K562 (cell line): ENCODE measurements around the gene RALGAPB. TPM values are rescaled to one million over a fixed set of nuclear protein-coding genes. Genes with fewer than 3 reads are reported as not detected.

Source experiments
- ATAC-seq: fragments of 200-7000 bp; cut with Tn5 transposase; 3 replicates; pipeline ENCODE4 v1.9.1; 2020; ENCODE audit warnings: moderate library complexity
- BruUV-seq: library from RNA; stranded (reverse); fragments of 400-500 nt; replicated peaks from 2 replicates; lab custom pipeline; 2021; lab: Mats Ljungman, UMichigan
- CTCF ChIA-PET: fragments of 300-600 bp; formaldehyde crosslinking; extraction: SDS; loops from one replicate; lab custom pipeline; 2021; ENCODE audit warnings: low intra/inter-chr PET ratio; lab: Yijun Ruan, JAX
- POLR2A ChIA-PET: fragments of 300-600, 350-650 bp; sonication (Branson Sonifier 250); formaldehyde crosslinking; extraction: SDS; loops from one replicate; lab custom pipeline; 2021; ENCODE audit warnings: antibody characterized with exemption, inconsistent platforms; lab: Yijun Ruan, JAX
- DNase-seq, 4 experiments: peaks; one replicate each; pipeline versions ENCODE4 v3.0.0 to v3.0.0-alpha.2; 2011 to 2018; ENCODE audit warnings: low spot score in 3 of 4, mixed read lengths in 3 of 4; ENCODE audit errors: extremely low read depth in 1 of 4
- FAIRE-seq: peaks from 2 replicates; lab custom pipeline; 2011; peaks lifted over from hg19 to GRCh38; lab: Jason Lieb, UNC
- H2AFZ ChIP-seq: 2 replicates; pipeline ENCODE4 v1.6.0; 2011; ENCODE audit warnings: low read depth, low read length, control low read depth, inconsistent platforms
- H3K27ac ChIP-seq: fragments of 200-600 bp; 3 replicates; pipeline ENCODE4 v1.8.0; 2011; ENCODE audit warnings: low read depth, mild to moderate bottlenecking, control low read depth, inconsistent platforms, low read length, moderate library complexity, mixed read lengths; ENCODE audit errors: extremely low read depth
- H3K27me3 ChIP-seq, 2 experiments: fragments of 300-600 bp in 1 of 2; 2 replicates in 1 of 2; 3 replicates in 1 of 2; pipeline versions ENCODE4 v1.6.0 to v1.8.0; 2011; ENCODE audit warnings: inconsistent platforms in 2 of 2, low read length in 2 of 2, mild to moderate bottlenecking in 1 of 2, mixed read lengths in 1 of 2, moderate library complexity in 1 of 2; ENCODE audit not compliant: control insufficient read depth in 2 of 2, insufficient read depth in 2 of 2
- H3K36me3 ChIP-seq: fragments of 300-600 bp; 3 replicates; pipeline ENCODE4 v1.8.0; 2011; ENCODE audit warnings: mild to moderate bottlenecking, low read length, inconsistent platforms; ENCODE audit not compliant: control insufficient read depth, insufficient read depth
- H3K4me1 ChIP-seq, 2 experiments: fragments of 200-600 bp in 1 of 2; replicated peaks in 1 of 2; 2 replicates in 1 of 2; 3 replicates in 1 of 2; pipeline versions ENCODE4 v1.5.1 to v1.8.0; 2011; ENCODE audit warnings: inconsistent platforms in 2 of 2, low read length in 2 of 2, mild to moderate bottlenecking in 1 of 2, mixed read lengths in 1 of 2, moderate library complexity in 1 of 2; ENCODE audit not compliant: control insufficient read depth in 2 of 2, insufficient read depth in 2 of 2
- H3K4me2 ChIP-seq: 2 replicates; pipeline ENCODE4 v1.6.1; 2011; ENCODE audit warnings: low read length, control low read depth, inconsistent platforms, mixed read lengths; ENCODE audit not compliant: insufficient read depth
- H3K4me3 ChIP-seq: fragments of 200-600 bp; sonication (generic), shearing (Covaris generic); 2 replicates; pipeline ENCODE4 v1.5.1; 2016; ENCODE audit warnings: control low read depth, inconsistent platforms
- H3K79me2 ChIP-seq: fragments of 200-600 bp; 3 replicates; pipeline ENCODE4 v1.8.0; 2011; ENCODE audit warnings: low read length, inconsistent platforms; ENCODE audit not compliant: control insufficient read depth, insufficient read depth
- H3K9ac ChIP-seq, 2 experiments: 2 replicates each; pipeline versions ENCODE4 v1.6.0 to v1.6.1; 2011; ENCODE audit warnings: low read depth in 2 of 2, low read length in 2 of 2, control low read depth in 1 of 2, inconsistent platforms in 1 of 2, mild to moderate bottlenecking in 1 of 2, mixed read lengths in 1 of 2; ENCODE audit not compliant: insufficient read depth in 1 of 2
- H3K9me1 ChIP-seq: one replicate; pipeline ENCODE4 v1.6.0; 2011; ENCODE audit warnings: inconsistent platforms, mild to moderate bottlenecking, low read length, moderate library complexity; ENCODE audit not compliant: control insufficient read depth, insufficient read depth
- H3K9me3 ChIP-seq: replicated peaks from 2 replicates; pipeline ENCODE4 v1.5.1; 2011; ENCODE audit warnings: low read depth, low read length, inconsistent platforms; ENCODE audit not compliant: control insufficient read depth, insufficient read depth
- H4K20me1 ChIP-seq: replicated peaks from 2 replicates; pipeline ENCODE4 v1.6.1; 2011; ENCODE audit warnings: low read length, inconsistent platforms, mixed read lengths; ENCODE audit not compliant: control insufficient read depth, insufficient read depth
- BCLAF1 ChIP-seq, 2 experiments: fragments of 450-650 bp in 1 of 2; IDR thresholded peaks; 2 replicates each; pipeline ENCODE4 v1.6.1; 2011 to 2017; ENCODE audit warnings: low read depth in 2 of 2, antibody characterized with exemption in 1 of 2, borderline replicate concordance in 1 of 2, low read length in 1 of 2, mild to moderate bottlenecking in 1 of 2, mixed read lengths in 1 of 2; ENCODE audit not compliant: control insufficient read depth in 1 of 2
- CEBPB ChIP-seq: fragments of 450-650 bp; IDR thresholded peaks from 2 replicates; pipeline ENCODE4 v1.6.1; 2016; ENCODE audit warnings: missing genetic modification characterization, missing compliant biosample characterization
- ELF4 ChIP-seq: fragments of 450-650 bp; formaldehyde crosslinking; IDR thresholded peaks from 2 replicates; pipeline ENCODE4 v1.4.0; 2022; ENCODE audit warnings: missing genetic modification characterization
- EP400 ChIP-seq: fragments of 450-650 bp; IDR thresholded peaks from 2 replicates; pipeline ENCODE4 v1.6.1; 2017; ENCODE audit warnings: antibody characterized with exemption, mild to moderate bottlenecking, moderate library complexity
- ERF ChIP-seq: fragments of 450-650 bp; formaldehyde crosslinking; IDR thresholded peaks from 2 replicates; pipeline ENCODE4 v1.4.0; 2020; ENCODE audit warnings: mild to moderate bottlenecking, mixed read lengths
- HSF4 ChIP-seq: fragments of 250-450 bp; sonication (Bioruptor Pico); IDR thresholded peaks from 2 replicates; pipeline ENCODE4 v2.1.2; 2022; ENCODE audit warnings: mild to moderate bottlenecking, moderate library complexity, borderline replicate concordance
- KLF1 ChIP-seq: fragments of 450-650 bp; IDR thresholded peaks from 2 replicates; pipeline ENCODE4 v1.6.1; 2016; ENCODE audit warnings: missing genetic modification characterization, missing compliant biosample characterization
- MAFK ChIP-seq: IDR thresholded peaks from 2 replicates; pipeline ENCODE4 v1.6.1; 2011; ENCODE audit warnings: low read length, improper control_type of control experiment
- MIER1 ChIP-seq: fragments of 450-650 bp; IDR thresholded peaks from 2 replicates; pipeline ENCODE4 v1.6.1; 2016; ENCODE audit warnings: antibody characterized with exemption, mild to moderate bottlenecking, low read depth
- MYC ChIP-seq, 2 experiments: fragments of 250-450 bp in 1 of 2; sonication (Bioruptor Pico) in 1 of 2; IDR thresholded peaks; 2 replicates each; pipeline versions ENCODE4 v1.5.1 to v1.6.1; 2012 to 2021; ENCODE audit warnings: low read depth in 2 of 2, borderline replicate concordance in 1 of 2, improper control_type of control experiment in 1 of 2, low read length in 1 of 2, mild to moderate bottlenecking in 1 of 2, moderate library complexity in 1 of 2
- NEUROD1 ChIP-seq: fragments of 150-350 bp; IDR thresholded peaks from 2 replicates; pipeline ENCODE4 v1.6.1; 2014; ENCODE audit warnings: borderline replicate concordance, low read length, low read depth; ENCODE audit not compliant: partially characterized antibody
- RFX7 ChIP-seq: fragments of 250-450 bp; sonication (Bioruptor Pico); IDR thresholded peaks from 2 replicates; pipeline ENCODE4 v1.5.1; 2021; ENCODE audit warnings: mild to moderate bottlenecking
- SIN3A ChIP-seq, 2 experiments: fragments of 150-350 bp in 1 of 2; IDR thresholded peaks; 2 replicates each; pipeline ENCODE4 v1.6.1; 2011 to 2016; ENCODE audit warnings: borderline replicate concordance in 2 of 2, low read depth in 2 of 2, low read length in 2 of 2, mild to moderate bottlenecking in 2 of 2, moderate library complexity in 2 of 2; ENCODE audit not compliant: control insufficient read depth in 1 of 2
- ZHX1 ChIP-seq: fragments of 150-350 bp; conservative IDR thresholded peaks from 2 replicates; pipeline ENCODE4 v1.6.1; 2014; ENCODE audit warnings: low read length
- ZNF655 ChIP-seq: fragments of 250-450 bp; sonication (Bioruptor Pico); IDR thresholded peaks from 2 replicates; pipeline ENCODE4 v1.5.0; 2021
- WGBS: fragments of 100-300 bp; shearing (Covaris generic); methylation state at CpG from one replicate; pipeline ENCODE4 v1.1.6; 2016; ENCODE audit warnings: low coverage, mixed read lengths; ENCODE audit not compliant: insufficient coverage; ENCODE audit errors: missing lambda C conversion rate; 5-methylcytosine and 5-hydroxymethylcytosine counted together
- in situ Hi-C: fragments of 300-500 bp; cut with MboI; formaldehyde crosslinking; loops from 4 replicates; pipeline ENCODE4 v1.15.0; 2018; ENCODE audit warnings: inconsistent platforms, mixed read lengths
- intact Hi-C: fragments of 100-400 bp; cut with micrococcal nuclease; formaldehyde crosslinking; loops from 2 replicates; pipeline ENCODE4 v1.14.2; 2022
- polyA plus RNA-seq, 8 experiments: library from polyadenylated mRNA; depleted of rRNA in 4 of 8; stranded (reverse) in 5 of 8; unstranded in 3 of 8; fragments of >200 nt; fragmentation: Nextera tagmentation in 2 of 8; fragmentation: Illumina TruSeq in 1 of 8; extraction: Ambion mirVana in 2 of 8; extraction: Trizol in 1 of 8; gene quantifications; 2 replicates each; pipeline versions ENCODE4 v1.2.1 to v1.2.3, GENCODE V29; 2011 to 2014; ENCODE audit warnings: inconsistent platforms in 1 of 8, missing spikeins in 1 of 8
- total RNA-seq, 7 experiments: library from RNA; depleted of rRNA in 6 of 7; stranded (reverse); fragments of >200 nt in 6 of 7; fragmentation: Illumina TruSeq in 2 of 7; extraction: Trizol in 2 of 7; gene quantifications; 2 replicates each; pipeline versions ENCODE4 v1.2.1 to v1.2.3, GENCODE V29; 2011 to 2021; ENCODE audit warnings: low replicate concordance in 1 of 7

The RALGAPB gene
- total and polyA plus RNA-seq, 9 of the 15 experiments (the other 6 are each of a cell fraction or from before 2014, with no cell fraction given), result 4.3 to 25.6 (median 13.6) TPM

- in situ Hi-C loops, result no loop called here
- H3K9me1 ChIP-seq, result no peaks in the 10 kb centered on the region
- no peak overlapping the region for H3K4me3 ChIP-seq
- ATAC-seq (no peak), FAIRE-seq (no peak), DNase-seq (no peak)
- intact Hi-C loops, result no loop called here
- POLR2A ChIA-PET, result interaction anchor here (1.0 to 2.1 kb wide), 3 partner anchors 11 to 23 kb away, joined by 4 to 5 read pairs (median 4); partner anchors contain the start of gene ADIG
- no peaks in the 10 kb centered on the region for H3K9me3 ChIP-seq
- WGBS, result 74% methylated on average over 6 of the region's 6 CpGs
- H2AFZ ChIP-seq, result no peak overlapping the region
- CTCF ChIA-PET, result no interaction called here
- peaks cover 13 to 18% of the 10 kb centered on the region in 2 experiments; a peak in 4 of 5 replicates for H3K4me1 ChIP-seq
- no peak overlapping the region for H3K27ac ChIP-seq
- no peaks in the 10 kb centered on the region for H3K79me2 ChIP-seq
- no peak overlapping the region for H3K4me2 ChIP-seq
- H4K20me1 ChIP-seq, result no peaks in the 10 kb centered on the region
- H3K9ac ChIP-seq, result no peak overlapping the region
- H3K36me3 ChIP-seq, result peaks cover 53% of the 10 kb centered on the region
- no peaks in the 10 kb centered on the region for H3K27me3 ChIP-seq
- BruUV-seq, result no TSS peak
- TF ChIP-seq CEBPB (tag) (no peak), SIN3A (IDR thresholded peaks at IDR 0.05; ENCODE audit: borderline replicate concordance in 2 of 2, control insufficient read depth in 1 of 2, low read depth in 2 of 2, low read length in 2 of 2) (no peak), ZHX1 (no peak), KLF1 (tag) (no peak), MIER1 (no peak), BCLAF1 (IDR thresholded peaks at IDR 0.05; ENCODE audit: borderline replicate concordance in 1 of 2, control insufficient read depth in 1 of 2, low read depth in 2 of 2, low read length in 1 of 2) (no peak), MAFK (no peak), EP400 (no peak), ERF (no peak), ELF4 (CRISPR knock-in tag) (no peak), RFX7 (CRISPR knock-in tag) (no peak), MYC (IDR thresholded peaks at IDR 0.05; ENCODE audit: low read depth, low read length) (no peak), MYC (CRISPR knock-in tag; IDR thresholded peaks at IDR 0.05; ENCODE audit: borderline replicate concordance, low read depth) (no peak), HSF4 (CRISPR knock-in tag) (no peak), NEUROD1 (no peak), ZNF655 (CRISPR knock-in tag) (no peak)
Observed at GRCh38 chr20:38566036-38566598, 93.5 kb downstream of the RALGAPB start.
